DLD1 (cell line): ENCODE measurements around the gene UBE2G2.

Experiments used
- in situ Hi-C: cut with HindIII; loops from 2 replicates; pipeline ENCODE4 v1.10.0; 2017; ENCODE audit warnings: low sequenced_read_pairs

The UBE2G2 gene

DNA sequence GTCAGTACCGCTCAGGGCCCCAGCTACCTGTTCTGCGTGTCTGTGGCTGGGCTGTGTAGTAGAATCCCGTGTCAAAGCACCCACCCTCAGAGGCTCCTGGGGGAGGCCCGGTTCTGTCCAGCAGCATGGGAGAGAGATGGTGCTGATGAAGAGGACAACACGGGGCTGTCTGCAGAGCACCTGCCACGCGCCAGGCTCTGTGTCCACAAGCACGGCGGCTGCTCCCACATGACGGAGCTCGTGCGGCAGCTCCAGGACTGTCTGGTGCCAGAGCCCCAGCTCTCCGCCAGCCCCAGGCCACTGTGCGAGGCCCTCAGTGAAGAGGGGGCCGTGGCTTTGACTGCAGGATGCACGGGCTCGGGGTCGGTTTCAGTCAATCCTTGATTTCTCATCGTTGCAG lies 48.3 kb downstream of the UBE2G2 start:
- in situ Hi-C loops: no loop called here

DNA sequence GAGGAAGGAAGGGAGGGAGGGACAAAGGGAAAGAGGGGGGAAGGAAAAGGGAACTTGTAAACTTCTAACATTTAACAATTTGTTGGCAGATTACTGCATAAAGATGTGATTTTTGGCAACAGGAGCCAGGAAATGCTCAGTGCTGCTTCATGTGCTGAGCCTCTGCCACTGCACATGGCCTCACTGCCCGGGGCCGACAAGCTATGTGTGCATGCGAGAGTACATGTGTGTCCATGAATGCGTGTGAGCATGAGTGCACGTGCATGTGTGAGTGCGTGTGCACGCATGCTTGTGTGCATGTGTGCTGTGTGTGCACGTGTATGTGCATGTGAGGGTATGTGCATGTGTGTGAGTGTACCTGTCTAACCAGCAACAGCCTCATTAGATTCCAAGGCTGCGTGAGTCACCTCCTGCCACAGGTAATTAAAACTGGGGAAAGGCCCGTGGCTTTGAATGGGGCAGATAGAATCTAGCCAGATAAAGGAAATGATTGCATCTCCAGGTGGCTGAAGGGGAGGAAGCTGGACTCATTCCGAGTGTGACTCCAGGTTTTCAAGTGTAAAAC lies 48.9 kb downstream of the UBE2G2 start:
- in situ Hi-C loops: no loop called here

DNA sequence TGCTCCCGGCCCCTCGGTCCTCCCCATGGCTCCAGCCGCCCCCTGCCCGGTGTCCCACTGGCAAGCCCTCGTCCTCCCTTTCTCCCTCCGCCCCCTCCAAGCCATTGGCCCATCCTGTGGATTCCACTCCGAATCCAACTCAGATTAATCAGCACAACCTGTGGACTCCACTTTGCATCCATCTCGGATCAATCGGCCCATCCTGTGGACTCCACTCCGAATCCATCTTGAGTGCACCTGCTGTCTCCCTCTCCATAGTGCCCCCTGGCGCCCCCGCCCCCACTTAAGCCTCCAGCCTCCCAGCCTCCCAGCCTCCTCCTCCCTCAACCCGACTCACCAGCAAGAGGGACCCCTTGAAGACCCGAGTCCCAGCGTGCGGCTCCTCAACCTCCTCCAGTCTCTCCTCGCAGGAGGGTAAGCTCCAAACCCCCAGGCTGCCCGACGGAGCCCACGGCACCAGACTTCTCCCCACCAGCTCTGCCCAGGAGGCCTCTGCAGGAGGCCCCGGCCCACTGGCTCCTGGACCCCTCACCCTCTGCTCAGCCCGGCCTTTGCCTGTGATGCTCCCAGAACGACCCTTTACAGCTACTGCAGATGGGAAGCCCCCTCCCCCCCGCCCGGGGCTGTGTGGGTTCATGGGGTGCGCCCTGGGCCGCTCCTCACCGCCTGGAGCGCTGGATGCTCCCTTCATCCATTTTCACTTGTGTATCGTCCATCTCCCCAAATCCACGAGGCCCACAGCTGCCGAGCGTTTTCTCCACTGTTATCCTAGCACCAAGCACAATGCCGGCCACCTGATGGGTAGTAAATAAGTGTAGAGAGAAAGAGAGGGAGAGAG lies 49.6 kb downstream of the UBE2G2 start:
- in situ Hi-C loops: no loop called here

DNA sequence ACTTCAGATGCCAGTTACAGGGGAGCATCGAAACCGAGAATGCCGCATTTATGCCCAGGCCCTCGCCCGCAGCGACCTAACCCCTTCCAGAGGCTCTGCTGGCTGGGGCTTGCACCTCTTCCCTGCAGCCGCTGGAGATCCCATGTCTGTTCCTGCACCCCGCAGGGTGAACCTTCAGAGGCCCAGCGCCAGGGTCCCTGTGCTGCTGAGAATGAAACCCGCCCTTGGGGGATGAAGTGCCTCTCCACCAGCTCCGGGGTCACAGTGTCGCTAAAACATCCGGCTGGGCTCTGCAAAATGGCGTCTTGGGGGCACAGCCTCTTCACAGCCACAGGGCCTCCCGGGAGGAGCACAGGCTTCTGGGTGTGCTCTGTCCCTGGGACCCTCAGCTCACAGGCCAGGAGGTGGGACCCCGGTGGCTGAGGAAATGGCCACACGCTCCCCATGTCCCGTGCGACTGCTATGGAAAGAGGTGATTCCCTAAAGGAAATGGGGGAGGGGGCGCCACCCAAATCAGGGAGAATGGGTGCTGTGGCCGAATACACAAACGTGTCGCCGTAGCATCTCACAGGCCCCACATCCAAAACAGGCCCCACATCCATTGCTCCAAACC lies 50.3 kb downstream of the UBE2G2 start:
- in situ Hi-C loops: no loop called here

DNA sequence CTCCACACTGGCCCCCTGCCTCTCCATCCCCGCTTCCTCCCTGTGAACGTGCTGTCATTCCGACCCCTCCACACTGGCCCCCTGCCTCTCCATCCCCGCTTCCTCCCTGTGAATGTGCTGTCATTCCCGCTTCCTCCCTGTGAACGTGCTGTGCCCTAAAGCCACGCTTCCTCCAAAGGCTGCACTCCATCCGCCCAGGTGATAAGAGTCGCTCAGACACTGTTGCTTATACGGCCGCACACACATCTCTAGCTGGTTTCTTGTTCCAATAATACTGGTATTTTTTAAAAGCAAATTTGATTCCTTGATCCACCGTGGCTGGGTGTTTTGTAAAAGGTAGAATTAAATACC lies 51.0 kb downstream of the UBE2G2 start:
- in situ Hi-C loops: no loop called here

DNA sequence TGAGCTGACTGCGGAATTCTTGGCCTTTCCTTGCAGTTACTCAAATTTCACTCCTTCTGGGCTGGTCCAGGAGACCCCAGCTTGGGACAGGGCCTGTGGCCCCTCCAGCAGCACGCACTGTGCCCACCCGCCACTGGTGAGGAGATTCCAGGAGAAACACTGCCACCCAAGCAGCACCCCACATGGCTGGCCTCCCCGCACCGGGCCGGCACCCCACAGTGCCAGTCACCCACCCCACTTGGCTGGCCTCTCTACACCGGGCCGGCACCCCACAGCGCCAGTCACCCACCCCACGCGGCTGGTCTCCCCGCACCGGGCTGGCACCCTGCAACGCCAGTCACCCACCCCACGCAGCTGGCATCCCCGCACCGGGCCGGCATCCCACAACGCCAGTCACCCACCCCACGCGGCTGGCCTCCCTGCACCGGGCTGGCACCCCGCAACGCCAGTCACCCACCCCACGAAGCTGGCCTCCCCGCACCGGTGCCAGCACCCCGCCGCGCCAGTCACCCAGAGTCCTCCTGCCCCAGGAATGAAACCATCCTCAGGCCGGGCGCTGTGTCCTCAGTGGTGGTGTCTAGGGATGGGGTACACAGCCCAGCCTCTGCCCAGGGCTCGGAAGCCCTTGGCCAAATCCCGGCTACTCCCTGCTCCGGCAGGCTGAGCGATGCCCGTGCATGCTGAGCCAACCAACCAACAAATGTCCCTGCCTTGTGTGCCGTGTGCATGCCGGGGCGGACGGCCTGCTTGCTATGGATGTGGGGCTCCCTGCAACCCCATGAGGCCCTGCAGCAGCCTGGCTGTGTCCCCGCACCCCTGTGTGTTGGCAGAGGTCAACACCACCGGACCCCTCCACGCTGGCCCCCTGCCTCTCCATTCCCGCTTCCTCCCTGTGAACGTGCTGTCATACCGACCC lies 51.6 kb downstream of the UBE2G2 start:
- in situ Hi-C loops: no loop called here

DNA sequence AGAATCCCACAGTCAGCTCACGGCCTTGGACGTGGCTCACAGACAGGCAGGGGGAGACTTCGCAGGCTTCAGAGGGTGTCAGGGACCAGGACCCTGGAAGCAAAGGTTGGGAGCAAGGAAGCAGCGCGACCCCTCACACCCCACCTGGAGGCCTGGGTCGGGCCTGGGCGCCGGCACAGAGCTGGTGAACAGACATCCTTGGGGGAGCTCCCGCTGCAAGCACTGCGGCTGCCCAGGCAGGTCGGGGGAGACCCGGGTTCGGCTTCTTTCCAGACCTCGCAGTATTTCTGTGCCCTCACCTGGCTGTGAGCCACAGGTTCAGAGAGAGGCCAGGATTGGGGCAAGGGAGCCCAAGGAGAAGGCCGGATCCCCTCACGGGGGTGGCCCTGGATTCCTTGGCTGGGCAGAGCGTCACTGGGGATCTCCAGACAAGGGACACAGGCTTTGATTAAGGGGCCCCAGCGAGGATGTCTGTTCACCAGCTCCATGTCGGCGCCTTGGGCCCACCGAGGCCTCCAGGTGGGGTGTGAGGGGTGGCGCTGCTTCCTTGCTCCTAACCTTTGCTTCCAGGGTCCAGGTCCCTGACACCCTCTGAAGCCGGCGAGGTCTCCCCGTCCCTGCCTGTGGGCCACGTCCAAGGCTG lies 52.4 kb downstream of the UBE2G2 start:
- in situ Hi-C loops: no loop called here

DNA sequence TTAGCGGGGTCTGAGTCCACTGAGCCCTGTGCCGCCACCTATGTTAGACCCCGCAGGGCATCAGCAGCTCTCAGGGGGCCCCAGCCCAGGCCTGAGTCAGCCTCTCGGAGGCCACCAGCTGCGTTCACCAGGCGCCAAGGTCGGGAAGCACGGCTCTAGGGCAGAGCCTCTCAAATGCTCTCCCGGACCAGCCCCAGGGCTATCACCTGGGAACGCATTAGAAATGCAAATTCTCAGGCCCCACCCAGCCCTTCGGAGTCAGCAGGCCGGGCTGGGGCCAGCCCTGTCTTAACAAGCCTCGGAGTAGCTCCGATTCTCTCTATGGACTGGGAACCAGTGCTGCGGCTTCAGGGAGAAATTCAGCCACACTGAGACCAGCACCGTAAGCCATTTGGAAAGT lies 53.0 kb downstream of the UBE2G2 start:
- in situ Hi-C loops: no loop called here

DNA sequence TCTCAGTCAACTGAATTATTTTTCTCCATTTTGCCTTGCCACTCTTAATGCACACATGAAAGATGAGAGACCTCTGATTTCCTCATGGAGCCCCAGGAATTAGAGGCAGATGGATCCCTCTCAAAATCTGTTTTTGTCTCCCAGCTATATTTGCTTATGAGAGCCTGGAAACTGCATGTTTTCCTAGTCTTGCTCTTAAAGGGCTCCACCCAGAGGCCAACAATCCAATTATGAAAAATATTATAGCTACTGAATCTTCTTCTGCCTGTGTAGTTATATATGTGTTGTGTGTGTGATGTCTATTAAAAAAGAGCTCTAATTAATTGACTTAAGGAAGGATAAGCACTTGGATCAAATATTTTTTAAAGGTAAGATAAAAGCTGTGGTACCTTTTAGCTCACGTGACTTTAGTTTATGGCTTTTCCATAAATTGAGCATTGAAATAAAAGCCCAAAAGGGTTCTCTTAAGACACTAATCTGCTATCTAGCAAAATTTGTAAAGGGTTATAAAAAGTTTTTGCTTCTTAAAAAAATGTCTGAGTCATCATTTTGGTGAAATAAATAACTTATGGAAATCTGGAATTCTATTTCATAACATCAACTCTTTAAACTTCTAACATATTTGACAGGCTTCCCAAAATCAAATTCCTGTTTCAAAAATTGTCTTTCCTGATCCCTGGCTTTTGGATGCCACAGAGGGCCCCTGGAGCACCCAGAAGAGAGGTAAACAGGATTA lies 59.0 kb downstream of the UBE2G2 start:
- in situ Hi-C loops: no loop called here

DNA sequence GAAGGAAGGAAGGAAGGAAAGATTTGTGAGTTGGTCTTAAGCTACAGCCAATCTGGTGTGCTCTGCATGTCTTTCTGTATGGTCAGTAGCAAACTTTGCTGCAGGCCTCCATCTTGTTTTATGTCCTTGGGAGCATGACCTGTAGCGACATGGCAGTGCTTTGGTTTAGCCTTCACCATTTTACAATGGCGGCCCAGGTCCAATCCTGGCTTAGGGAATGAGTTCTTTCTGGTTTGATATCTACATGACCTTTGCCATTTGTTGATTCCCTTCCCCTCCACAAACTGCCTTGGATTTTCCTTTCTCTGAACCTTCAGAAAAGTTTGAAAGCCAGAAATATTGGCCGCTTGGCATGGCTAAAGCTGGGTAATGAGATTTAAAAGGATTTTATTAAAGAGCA lies 59.7 kb downstream of the UBE2G2 start:
- in situ Hi-C loops: no loop called here

DNA sequence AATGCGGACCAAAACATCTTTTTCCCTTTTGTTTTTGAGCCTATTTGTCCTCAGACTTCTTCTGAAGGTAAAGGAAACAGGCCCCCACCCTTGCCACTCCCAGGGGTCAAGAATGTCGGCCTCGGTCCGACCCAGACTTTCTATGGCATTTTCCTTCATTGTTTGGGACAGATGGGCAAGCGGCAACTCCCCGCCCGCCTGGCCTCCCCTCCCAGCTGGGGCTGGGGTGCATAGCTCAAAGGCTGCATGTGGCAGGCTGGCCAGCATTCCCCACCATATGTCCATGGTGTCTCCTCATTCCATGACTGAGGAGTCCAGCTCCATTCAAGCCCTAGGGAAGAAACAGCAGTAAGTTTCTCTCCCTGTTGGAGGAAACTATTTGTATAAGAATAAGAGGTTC lies 60.9 kb downstream of the UBE2G2 start:
- in situ Hi-C loops: no loop called here

DNA sequence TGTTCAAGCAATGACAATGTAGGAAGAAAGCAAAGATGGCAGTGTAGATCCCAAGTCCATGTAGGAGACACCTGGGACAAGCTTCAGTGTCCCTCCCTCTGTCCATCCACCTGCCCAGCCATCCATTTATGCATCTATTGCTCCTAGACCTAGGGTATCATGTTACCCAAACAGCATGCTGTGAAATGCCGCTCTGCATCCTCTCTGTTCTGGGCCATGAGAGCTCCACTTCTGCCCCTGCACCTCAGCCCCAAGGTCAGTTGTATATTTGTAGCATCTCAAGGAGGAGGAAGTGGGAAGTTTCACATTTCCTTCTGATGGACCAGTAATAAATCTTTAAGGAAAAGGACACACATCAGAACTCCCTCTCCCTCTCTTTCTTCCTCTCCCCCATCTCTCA lies 62.3 kb downstream of the UBE2G2 start:
- in situ Hi-C loops: no loop called here

DNA sequence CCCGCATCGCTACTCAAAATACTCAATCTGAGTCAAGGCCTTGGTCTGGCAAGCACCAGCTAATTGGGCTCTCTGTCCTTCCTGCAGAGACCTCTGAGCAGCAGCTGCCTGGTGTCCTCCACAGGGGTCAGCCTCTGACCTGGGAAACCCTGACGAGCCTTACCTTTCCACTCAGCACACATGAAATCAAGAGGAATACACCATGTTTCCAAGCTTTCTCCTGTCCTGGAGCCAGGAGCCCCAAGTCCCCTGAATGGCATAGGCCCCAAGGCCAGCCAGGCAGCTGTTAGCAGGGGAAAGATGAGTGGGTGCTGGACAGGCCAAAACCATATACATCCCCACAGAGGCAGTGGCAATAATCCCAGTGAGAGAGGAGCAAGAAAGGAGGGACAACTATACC lies 63.0 kb downstream of the UBE2G2 start:
- in situ Hi-C loops: no loop called here

DNA sequence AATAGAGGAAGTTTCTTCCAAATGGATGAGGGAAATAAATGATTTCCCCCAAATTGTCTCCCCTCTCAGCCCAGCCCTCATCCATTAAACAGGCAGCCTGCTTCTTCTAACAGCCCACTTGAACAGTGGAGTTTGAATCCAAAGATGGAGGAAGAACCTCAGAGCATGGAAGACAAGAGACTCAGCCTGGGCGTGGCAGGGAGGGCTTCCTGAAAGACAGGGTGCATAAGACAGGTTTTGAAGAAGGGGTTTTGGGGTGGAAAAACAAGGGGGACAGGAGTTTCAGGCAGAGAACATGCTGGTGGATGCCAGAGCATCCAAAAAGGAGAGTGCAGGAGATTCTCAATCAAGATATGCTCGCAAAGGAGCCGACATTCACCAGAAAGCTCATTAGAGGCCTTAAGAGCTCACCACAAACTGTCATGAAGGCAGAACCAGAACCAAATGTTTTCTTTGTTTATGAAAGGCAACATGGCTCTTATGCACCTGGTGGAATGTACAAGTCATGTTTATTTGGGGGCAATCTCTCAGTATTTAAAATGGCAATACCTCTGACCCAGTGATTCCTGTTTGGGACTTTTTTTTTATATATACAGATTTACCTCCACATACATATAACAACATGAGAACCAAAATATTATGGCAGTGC lies 63.8 kb downstream of the UBE2G2 start:
- in situ Hi-C loops: no loop called here

DNA sequence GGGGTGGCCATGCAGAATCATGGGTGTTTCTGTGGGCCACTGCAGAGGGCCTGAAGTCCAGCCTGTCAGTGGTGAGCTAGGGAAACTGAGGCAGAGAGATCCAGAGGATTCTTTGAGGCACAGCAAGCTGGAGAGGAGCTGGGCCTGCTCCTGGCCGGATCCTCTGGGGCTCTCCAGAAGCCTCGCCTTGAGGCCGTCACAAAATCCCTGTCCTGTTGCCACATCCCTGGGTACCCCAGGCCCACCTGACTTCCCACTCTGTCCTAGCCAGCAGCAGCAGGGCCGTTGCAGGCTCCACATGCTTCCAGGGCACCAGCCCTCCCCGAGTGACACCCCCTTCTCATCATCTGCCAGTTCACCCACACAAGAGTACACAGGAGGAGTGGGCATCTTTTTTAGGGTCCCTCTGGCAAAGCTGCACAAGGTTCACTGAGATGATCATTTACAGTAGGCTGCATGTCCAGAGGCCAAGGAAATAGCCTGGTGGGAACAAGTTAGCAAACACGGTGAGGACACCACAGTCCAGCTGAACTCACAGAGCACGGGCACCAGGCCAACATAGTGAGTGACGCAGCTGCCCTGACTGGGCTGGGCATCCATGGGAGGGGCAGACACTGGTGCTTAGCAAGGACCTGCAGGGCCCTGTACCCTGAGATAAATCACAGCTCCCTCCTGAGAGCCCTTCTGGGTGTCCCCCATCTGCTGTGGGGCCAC lies 65.2 kb downstream of the UBE2G2 start:
- in situ Hi-C loops: no loop called here

DNA sequence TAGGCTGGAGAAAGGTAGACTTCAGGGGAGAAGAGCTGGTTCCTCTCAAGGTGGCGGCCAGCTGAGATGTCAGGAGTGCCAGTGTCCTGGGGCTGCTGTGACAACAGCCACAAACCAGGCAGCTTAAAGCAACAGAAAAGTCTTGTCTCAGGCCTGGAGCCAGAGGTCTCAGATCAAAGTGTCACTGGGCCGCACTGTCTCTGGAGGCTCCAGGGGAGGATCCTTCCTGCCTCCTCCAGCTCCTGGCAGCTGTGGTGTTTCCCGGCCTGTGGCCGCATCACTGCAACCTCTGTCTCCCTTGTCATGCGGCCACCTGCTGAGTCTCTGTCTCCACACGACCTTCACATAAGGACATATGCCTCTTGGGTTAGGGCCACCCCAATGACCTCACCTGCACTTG lies 65.8 kb downstream of the UBE2G2 start:
- in situ Hi-C loops: no loop called here

DNA sequence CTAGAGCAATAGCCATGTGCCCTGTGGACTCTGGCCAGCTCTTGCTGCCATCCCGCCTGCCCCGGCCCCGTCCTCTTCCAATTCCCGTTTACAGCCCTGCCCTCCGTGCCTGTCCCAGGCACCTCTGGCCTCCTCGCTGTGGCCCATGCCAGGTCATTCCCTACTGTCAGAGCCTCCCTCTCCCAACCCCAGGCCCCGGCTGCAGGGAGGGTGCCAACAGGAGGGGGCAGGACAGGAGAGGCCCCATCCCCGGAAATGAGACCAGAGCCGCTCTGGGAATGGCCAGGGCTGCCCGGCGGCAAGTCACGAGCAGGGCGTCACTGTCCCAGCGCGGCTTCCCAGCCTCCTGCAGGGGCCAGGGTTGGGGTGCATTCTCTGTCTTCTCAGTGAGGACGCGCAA lies 66.8 kb downstream of the UBE2G2 start:
- in situ Hi-C loops: no loop called here

DNA sequence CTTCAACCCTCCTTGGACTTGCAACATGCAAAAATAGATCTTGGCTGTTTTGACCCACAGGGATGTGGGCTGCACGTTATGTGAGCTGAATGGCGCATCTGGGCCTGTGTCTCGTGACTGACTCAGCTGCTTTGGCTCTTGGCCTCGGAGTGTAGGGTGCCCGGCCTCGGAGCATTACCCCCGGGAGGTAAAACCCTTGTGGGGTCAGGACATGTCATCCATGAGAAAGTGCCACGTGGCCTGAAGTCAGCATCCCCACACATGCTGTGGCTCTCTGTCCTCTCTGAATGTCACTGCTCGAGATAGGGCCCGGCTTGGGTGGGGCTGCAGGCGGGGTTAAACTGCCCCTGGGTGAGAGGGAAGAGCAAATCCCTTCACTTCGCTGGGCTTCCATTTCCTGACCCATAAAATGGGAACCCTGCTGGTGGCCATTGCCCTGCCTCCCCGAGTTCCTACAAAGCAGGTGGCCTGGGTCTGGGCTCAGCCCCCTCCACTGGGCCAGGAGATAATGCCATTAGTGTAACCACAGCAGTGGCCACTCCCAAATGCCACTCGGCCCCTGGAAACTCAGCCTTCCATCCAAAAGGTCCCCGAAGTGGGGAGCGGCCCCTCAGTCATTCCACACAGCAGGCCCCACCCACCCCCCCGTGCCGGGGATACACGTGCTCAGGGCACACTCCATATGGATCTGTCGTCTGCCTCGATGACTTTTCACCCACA lies 67.4 kb downstream of the UBE2G2 start:
- in situ Hi-C loops: no loop called here
